Renal cortex interstitium (tissue), 11 donors: ENCODE measurements around the gene TMEM139. TPM values are rescaled to one million over a fixed set of nuclear protein-coding genes. Genes with fewer than 3 reads are reported as not detected.
"Not testable (repeated sequence)": the region's sequence is repeated elsewhere in the genome, so short reads cannot be mapped to it uniquely, and the experiment has no call there.

Source experiments
- DNase-seq, 11 donors: peaks; one replicate each; pipeline ENCODE4 v3.0.0-alpha.2; 2013; ENCODE audit warnings: low read depth in 9 of 11, low spot score in 4 of 11; ENCODE audit errors: extremely low read depth in 1 of 11
- polyA plus RNA-seq, 3 donors: library from polyadenylated mRNA; unstranded; fragments of 120-200 nt; gene quantifications; one replicate each; pipeline ENCODE4 v1.2.1, GENCODE V29; 2013; ENCODE audit not compliant: insufficient read length in 3 of 3

Gene TMEM139
- polyA plus RNA-seq, 3 donors = 48.7 to 58.1 (median 55.9) TPM

DNA sequence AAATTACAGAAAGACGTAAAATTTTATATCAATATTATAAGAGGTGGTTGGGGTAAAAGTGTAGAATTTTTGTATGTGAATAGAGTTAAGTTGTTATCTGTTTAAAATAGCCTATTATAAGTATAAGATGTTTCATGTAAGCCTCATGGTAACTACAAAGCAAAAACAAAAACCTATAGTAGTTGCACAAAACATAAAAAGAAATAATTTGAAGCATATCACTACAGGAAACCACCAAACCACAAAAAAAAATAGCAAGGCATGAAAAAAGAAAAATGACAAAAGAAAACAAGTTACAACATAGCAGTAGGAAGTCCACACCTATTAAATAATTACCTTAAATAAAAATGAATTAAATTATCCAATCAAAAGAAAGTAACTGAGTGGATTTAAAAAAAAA, 33.9 kb upstream of the TMEM139 start:
- DNase-seq = no peak

DNA sequence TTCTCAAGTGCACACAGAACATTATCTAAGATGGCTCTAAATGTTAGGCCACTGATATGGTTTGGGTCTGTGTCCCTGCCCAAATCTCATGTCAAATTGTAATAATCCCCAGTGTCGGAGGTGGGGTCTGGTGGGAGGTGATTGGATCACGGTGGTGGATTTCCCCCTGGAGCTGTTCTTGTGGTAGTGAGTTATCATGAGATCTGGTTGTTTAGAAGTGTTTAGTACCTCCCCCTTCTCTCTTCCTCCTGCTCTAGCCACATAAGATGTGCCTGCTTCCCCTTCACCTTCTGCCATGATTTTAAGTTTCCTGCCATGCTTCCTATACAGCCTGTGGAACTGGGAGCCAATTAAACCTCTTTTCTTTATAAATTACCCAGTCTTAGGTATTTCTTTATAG, 32.8 kb upstream of the TMEM139 start:
- DNase-seq = no peak

DNA sequence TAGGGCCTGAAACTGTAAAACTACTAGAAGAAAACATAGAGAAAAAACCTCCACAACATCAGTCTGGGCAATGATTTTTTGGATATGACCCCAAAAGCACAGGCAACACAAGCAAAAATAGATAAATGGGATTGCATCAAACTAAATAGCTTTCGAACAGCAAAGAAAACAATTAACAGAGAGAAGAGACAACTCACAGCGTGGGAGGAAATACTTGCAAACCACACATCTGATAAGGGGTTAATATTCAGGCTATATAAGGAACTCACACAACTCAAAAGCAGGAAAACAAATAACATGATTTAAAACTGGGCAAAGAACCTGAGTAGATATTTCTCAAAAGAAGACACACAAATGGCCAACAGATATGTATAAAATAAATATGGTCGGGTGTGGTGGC, 29.2 kb upstream of the TMEM139 start:
- DNase-seq = no peak

DNA sequence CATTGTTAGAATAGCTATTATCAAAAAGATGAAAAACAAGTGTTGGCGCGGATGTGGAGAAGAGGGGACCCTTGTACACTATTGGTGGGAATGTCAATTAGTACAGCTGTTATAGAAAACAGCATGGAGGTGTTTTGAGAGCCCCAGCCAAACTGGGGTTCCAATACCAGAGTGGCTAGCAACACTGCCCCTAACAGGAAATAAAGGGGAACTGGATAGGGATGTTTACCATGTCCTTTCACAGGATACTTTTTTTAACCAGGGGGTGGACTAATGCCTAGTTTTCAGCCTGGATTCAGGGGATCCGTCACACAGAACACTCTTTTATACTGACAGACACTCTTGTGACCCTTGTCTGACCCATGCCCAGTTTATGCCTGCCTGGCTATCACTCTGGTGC, 28.4 kb upstream of the TMEM139 start:
- DNase-seq = no peak

DNA sequence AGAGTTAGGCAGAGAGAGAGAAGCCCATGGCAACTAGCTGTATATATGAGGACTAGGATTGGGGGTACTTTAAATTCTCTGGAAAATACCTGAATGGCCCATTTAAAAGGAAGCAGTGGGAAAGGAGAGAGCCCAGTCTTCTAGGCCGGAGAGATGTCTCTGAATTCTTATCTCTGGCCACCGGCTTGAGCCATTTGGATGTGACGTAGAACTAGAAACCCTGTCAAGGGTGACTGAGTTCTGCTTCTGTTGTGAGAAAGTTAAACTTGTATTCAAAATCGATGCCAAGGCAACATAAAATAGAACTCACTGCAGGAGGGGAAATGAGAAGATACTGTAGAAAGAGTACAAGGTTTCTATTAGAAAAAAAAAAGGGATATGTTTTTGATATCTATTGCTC, 27.8 kb upstream of the TMEM139 start:
- no peak for DNase-seq

DNA sequence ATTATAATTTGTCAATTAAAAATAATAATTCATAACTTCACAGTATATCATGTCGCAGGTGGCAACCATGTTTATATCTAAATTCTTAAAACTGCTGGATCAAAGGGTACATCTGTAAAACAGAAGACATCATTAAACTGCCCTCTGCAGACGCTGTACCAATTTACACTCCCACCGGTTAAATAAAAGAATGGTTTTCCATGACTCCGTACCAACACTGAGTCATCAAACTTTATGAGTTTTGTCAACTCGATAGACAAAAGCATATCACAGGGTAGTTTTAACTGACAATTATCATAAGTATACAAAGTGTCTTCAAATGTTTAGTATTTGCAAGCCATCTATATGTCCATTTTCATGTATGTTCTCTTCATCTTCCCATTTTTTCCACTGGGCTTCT, 27.3 kb upstream of the TMEM139 start:
- no peak for DNase-seq

DNA sequence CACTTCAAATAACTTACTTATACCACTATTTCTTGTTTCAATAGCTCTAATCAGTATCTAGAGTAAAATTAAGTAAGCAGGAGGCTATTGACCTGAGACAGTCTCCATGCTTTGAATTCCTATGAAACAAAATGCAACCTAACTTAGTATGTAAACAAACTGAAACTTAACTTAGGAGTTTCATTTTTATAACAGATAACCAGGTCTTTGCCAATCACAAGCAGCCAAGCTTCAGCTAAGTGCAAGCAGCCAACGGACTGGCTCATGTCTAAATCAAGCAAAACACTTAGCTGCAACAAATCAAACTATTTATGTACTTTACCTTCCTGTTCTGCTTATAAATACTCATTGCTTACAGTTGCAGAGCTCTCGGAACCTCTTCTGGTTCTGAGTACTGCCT, 25.9 kb upstream of the TMEM139 start:
- no peak for DNase-seq

DNA sequence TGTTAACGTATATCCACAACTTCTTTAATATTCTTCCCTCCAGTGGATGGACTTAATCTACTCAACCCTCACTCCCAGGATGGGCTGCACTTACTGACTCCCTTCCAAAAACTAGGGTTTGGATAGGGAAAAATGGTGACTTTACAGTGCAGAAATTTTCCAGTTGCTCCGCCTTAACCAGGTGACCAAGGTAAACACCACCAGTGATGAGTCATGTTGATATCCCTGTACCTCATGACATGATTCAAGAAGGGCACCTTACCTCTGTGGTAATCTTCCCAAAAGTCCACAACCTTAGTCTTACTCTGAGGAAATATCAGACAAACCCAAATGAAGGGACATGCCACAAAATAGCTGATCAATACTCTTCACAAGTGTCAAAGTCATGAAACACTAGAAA, 25.0 kb upstream of the TMEM139 start:
- DNase-seq = no peak

DNA sequence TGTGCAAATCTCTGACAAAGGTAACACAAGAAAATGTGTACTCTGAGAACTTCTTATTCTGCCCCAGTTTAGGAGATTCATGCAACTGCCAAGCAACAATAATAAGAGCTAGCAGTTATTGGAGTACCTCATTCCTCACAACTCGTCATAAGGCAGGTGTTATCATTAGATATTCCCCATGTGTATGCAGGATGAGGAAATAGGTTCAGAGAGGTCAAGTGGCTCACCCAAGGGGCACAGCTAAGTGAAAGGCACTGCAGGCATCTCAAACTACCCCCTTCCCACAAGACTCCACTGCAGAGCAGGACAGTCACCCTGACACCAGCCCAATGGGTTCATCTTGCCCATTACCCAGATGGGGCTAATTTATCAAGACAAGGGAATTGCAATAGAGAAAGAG, 22.9 kb upstream of the TMEM139 start:
- DNase-seq = no peak

DNA sequence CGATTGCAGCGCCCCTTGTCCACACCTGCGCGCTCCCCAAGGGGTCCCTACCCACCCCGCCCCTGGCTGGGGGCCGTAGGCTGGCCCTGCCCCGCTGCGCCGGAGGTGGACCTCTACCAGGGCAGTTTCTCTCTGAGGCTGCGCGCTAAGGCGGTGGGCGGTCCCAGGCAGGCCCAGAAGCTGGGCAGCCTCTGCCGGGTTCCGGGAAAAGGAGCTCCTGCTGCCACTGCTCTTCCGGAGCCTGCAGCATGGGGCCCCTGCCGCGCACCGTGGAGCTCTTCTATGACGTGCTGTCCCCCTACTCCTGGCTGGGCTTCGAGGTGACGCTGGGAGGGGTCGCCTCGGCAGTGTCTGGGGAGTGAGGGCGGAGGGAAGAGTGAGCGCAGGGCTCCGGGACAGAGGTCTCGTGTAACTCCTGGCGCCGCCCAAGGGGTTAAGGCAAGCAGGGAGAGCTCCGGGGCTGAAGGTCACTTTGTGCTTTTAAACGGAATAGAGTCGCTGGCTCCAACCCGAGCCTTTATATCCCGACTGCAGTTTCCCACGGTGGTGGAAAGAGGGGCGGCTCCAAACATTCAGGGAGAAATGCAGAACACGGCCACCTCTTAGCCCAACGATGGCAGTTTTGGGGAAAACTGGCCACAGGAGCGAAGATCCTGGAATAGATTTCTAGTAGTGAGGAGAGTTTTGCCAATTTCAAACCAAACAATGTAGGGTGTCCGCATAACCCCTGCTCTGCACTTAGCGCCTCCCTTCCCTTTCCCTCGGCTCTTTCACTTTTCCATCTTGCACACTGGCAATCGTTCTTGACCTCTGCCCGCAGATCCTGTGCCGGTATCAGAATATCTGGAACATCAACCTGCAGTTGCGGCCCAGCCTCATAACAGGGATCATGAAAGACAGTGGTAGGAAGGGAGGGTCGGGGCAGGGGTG, 21.2 kb upstream of the TMEM139 start, which contains the start of gene GSTK1:
GSTK1 (plus strand) TSS at position 176 of the 930 bp plus-strand sequence; CDS start at position 249, 73 bp downstream.
- DNase-seq = peak in 6 of 11 donors; percentile 53 to 74 (median 65)

DNA sequence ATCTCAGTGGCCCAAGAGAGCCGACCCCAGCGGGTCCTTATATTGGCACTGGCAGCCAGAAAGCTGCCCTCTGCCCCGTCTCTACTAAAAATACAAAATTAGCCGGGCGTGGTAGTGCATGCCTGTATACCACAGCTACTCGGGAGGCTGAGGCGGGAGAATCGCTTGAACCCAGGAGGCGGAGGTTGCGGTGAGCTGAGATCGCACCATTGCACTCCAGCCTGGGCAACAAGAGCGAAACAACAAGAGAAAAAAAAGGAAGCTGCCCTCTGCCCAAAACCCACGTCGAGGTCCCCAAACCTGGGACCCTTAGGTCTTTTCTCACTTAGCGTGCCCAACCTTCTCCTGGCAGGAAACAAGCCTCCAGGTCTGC, 20.6 kb upstream of the TMEM139 start:
- DNase-seq = not testable (repeated sequence)

DNA sequence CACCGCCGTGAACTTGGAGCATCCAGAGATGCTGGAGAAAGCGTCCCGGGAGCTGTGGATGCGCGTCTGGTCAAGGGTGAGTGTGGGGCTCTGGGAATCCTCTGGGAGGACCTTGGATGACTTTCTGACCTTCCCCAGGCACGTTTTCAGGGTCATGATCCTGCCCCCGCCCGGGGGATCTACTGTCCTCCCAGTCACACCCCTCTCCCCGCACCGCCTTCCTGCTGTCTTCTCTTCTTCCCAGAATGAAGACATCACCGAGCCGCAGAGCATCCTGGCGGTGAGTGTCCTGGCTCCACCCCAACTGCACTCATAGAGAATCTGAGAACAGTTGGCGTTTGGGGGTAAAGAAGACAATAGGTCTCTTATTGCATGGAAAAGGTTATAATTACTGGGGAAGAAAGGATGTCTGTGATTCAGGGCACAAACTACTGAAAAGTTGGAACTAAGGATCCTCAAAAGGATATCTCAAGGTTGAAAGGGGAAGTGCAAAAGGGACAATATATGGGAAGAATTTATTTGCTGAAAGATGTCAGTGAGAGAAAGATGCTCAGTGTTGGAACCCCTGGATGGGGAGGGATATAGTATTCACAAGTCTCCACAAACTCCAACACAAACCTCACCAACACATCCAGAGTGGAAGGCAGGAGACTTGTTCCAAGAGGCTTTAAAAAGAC, 19.6 kb upstream of the TMEM139 start:
- DNase-seq = no peak

DNA sequence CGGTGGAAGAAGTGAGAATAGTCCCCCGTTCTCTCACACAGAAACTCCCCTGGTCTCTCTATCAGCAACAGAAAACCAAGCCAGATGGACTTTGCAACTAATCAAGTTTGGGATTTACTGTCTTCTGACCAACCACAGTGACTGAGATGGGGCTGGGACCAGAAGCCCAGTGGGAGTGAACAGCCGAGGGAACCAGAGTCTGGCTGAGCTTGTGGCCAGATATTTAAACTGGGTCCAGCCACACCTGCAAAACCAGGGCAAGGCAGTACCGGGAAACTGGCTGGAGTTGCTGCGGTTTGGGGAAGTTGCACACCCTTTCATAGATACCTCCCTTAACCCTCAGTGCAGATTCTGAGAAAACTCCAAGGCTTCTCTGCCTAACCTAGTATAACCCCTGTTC, 15.5 kb upstream of the TMEM139 start:
- DNase-seq = no peak

DNA sequence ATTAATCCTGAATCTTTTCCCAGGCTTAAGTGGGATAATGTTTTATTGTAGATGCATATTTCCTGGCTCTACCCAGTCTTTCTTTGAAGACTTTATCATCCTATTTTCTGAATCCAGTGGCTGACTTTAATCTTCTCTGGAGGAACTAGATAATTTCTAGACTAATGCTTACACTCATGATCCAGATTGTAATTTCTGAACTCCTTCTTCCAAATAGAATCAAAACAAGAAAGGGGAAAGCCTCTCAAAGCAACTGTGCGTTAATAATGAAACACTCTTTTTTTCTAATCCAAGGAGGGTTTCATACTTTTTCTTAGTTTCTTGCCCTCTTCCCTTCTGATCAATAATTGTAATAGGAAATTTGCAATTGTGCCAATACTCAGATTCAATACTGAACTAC, 13.5 kb upstream of the TMEM139 start:
- no peak for DNase-seq

DNA sequence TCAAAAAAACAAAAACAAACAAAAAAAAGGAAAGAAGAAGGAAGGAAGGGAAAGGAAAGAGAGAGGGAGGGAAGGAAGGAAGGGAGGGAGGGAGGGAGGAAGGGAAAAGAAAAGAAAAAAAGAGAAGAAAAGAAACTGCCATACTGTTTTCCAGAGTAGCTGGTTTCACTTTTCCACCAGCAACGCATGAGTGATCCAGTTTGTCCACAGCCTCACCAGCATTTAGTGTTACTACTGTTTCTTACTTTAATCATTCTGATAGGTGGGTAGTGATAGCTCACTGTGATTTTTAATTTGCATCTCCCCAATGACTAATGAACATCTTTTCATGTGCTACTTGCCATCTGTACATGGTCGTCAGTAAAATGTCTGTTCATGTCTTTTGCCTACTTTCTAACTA, 11.9 kb upstream of the TMEM139 start:
- no peak for DNase-seq

DNA sequence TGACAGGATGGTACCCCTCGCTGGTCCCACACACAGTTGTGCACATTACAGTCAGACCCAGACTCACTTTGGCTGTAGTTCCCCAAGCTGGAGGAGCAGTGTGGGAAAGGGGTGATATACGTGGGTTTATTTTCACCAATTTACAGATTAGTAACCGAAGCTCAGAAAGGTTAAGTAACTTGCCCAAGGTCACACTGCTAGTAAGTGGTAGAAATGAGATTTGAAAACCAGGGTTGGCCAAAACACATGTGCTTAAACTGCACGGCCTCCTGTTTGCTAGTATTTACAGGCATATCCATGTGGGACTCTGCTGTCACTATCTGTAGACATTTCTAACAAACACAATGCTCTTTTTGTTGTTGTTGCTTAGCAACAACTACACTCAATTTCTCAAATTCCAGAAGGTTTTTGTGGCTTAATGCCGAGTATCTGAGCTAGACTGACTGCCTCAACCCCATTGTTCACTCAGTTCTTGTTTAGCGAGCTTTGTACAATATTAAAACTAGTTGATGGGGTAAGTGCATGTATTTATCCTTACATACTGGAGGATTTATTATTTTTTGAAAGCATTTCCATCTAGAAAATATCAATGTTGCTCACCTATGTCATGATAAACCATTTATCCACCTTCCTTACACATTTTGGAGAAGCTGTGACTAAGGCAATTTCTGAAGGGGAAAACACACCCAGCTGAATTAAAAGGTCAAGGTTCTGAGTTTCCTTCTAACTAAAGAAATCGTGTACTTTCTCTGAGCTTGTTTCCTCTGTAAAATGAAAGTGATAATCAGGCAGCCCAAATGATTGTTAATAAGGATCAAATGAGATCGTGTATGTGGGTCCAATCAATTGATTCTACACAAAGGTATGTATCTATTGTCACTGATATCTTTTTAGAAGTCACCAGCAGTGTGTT, 5.3 kb upstream of the TMEM139 start:
- peak in 5 of 11 donors; percentile 59 to 77 (median 69) for DNase-seq

DNA sequence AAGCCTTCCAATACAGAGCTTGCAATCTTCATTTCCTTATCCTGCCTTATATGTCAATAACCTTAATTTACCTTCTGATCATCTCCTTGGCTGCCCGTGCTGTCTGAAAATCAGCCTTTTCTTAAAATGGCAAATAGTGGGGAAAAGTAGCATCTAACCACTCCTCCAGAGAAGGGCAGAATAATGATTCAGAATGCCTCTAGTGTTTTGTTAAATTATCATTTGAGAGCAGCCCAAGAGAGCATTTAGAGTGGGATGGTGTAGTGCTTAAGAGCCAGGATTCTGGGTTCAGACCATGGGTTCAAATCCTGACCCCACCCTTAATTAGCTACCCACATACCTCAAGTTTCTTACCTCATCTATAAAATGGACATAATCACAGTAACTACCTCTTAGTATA, 4.6 kb upstream of the TMEM139 start:
- no peak for DNase-seq

DNA sequence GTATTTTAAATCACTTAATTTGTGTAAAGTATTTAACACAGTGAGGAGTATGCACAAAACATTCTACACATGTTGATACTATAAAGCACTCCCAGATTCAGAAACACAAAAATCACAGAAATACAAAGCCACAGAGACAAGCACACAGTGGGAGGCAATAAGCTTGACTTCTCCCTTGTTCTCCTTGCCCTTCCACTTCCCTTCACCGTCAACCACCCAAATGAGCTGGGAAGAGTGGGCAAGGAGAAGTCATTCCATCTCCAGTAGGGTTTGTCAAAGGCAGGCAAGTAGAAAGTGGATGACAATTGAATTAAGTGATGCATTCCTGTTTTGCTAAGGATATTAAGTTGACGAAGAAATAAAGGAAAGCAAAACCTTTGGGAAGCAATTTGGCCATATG, 4.2 kb upstream of the TMEM139 start:
- no peak for DNase-seq

DNA sequence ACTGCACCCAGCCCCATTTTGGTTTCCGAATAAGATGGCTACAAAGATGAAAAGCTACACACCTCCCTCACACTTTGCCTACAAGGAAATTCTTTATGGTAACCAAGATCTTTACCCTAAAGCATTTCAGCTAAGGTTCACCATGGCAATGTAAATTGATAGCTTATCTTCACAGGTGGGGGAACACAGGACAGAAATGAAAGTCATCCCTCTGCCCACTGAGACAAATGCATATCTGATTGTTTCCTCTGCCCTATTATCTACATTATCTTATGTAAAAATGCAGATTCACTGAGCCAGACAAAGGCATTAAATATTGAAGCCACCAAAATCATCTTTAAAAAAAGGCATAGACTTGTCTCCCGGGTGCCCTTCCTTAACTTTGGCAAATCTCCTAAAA, 3.2 kb upstream of the TMEM139 start:
- no peak for DNase-seq
